Stimulated activated CD4-positive, alpha-beta T cell treated with anti-CD3 and anti-CD28 coated beads, TNF-alpha, amount 100 ng/mL, for 4 hours (primary cell): ENCODE results near the gene MAPK4.

Source experiments
- DNase-seq, 3 experiments: peaks; one replicate each; pipeline ENCODE4 v3.0.0-alpha.2; 2020; ENCODE audit warnings: low read depth in 3 of 3

The MAPK4 gene

GRCh38 chr18:50623694-50624352 lies 63.9 kb downstream of the MAPK4 start:
- DNase-seq, result no peak

- DNase-seq, result no peak
Measured at GRCh38 chr18:50624981-50625380, 65.1 kb downstream of the MAPK4 start.

- no peak for DNase-seq
Measured at GRCh38 chr18:50626317-50626716, 66.4 kb downstream of the MAPK4 start.

GRCh38 chr18:50627594-50628532 lies 68.0 kb downstream of the MAPK4 start:
- DNase-seq, result no peak

- DNase-seq, result no peak
Measured at GRCh38 chr18:50628533-50628905, 68.6 kb downstream of the MAPK4 start.

GRCh38 chr18:50629148-50629631 lies 69.3 kb downstream of the MAPK4 start:
- DNase-seq, result no peak

- no peak for DNase-seq
Measured at GRCh38 chr18:50630895-50631294, 71.0 kb downstream of the MAPK4 start.

GRCh38 chr18:50632895-50633515 lies 73.1 kb downstream of the MAPK4 start:
- DNase-seq, result no peak

- DNase-seq, result no peak
Measured at GRCh38 chr18:50633992-50634391, 74.1 kb downstream of the MAPK4 start.

GRCh38 chr18:50636366-50637057 lies 76.6 kb downstream of the MAPK4 start:
- DNase-seq, result no peak

- no peak for DNase-seq
Measured at GRCh38 chr18:50638016-50638883, 78.4 kb downstream of the MAPK4 start.

GRCh38 chr18:50638884-50639420 lies 79.1 kb downstream of the MAPK4 start:
- DNase-seq, result no peak

GRCh38 chr18:50639711-50640110 lies 79.8 kb downstream of the MAPK4 start:
- no peak for DNase-seq

- DNase-seq, result no peak
Measured at GRCh38 chr18:50642439-50642838, 82.6 kb downstream of the MAPK4 start.

GRCh38 chr18:50644146-50644545 lies 84.3 kb downstream of the MAPK4 start:
- no peak for DNase-seq

- no peak for DNase-seq
Measured at GRCh38 chr18:50644807-50645206, 84.9 kb downstream of the MAPK4 start.

GRCh38 chr18:50647237-50647636 lies 87.3 kb downstream of the MAPK4 start:
- no peak for DNase-seq

GRCh38 chr18:50647792-50648191 lies 87.9 kb downstream of the MAPK4 start:
- no peak for DNase-seq

- DNase-seq, result no peak
Measured at GRCh38 chr18:50649821-50650220, 89.9 kb downstream of the MAPK4 start.

- DNase-seq, result no peak
Measured at GRCh38 chr18:50651334-50651733, 91.4 kb downstream of the MAPK4 start.
